Fibroblast of lung (primary cell): ENCODE results near the gene TUFT1.

ENCODE experiments used
- EZH2 ChIP-seq: IDR thresholded peaks from 2 replicates; pipeline ENCODE4 v1.5.1; 2012; ENCODE audit warnings: low read length, control low read depth, mild to moderate bottlenecking; ENCODE audit errors: missing control alignments
- TF ChIP-seq, protein P1 (sequence below), 2 donors: IDR thresholded peaks in 1 of 2; conservative IDR thresholded peaks in 1 of 2; 1 replicate in 1 of 2; 2 replicates in 1 of 2; pipeline ENCODE4 v1.5.1; 2011 to 2012; ENCODE audit warnings: low read length in 2 of 2, control low read depth in 1 of 2, inconsistent platforms in 1 of 2, low read depth in 1 of 2, mild to moderate bottlenecking in 1 of 2

DNA sequence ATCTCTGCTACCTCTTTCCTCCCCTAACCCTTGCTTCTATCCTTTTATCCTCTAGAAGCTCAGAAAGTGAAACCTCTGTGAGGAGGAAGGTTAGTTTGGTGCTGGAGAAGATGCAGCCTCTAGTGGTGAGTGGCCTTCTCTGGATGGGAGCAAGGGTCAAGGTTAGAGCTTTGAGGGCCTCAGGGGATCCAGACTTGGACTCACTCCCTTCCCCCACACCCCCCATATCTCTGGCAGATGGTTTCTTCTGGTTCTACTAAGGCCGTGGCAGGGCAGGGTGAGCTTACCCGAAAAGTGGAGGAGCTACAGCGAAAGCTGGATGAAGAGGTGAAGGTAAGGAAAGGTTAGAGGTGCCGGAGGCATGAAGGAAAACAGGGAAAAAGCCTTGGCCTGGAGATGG, 19.8 kb upstream of the TUFT1 start:
- TF ChIP-seq, protein P1, sequence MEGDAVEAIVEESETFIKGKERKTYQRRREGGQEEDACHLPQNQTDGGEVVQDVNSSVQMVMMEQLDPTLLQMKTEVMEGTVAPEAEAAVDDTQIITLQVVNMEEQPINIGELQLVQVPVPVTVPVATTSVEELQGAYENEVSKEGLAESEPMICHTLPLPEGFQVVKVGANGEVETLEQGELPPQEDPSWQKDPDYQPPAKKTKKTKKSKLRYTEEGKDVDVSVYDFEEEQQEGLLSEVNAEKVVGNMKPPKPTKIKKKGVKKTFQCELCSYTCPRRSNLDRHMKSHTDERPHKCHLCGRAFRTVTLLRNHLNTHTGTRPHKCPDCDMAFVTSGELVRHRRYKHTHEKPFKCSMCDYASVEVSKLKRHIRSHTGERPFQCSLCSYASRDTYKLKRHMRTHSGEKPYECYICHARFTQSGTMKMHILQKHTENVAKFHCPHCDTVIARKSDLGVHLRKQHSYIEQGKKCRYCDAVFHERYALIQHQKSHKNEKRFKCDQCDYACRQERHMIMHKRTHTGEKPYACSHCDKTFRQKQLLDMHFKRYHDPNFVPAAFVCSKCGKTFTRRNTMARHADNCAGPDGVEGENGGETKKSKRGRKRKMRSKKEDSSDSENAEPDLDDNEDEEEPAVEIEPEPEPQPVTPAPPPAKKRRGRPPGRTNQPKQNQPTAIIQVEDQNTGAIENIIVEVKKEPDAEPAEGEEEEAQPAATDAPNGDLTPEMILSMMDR (conservative IDR thresholded peaks at IDR 0.05 in 1 of 2, IDR thresholded peaks at IDR 0.05 in 1 of 2; ENCODE audit: low read depth in 1 of 2, low read length in 2 of 2) = no peak
- TF ChIP-seq EZH2 = no peak
